Ishikawa (cell line): ENCODE measurements around the gene ZNFX1.
A peak's percentile ranks its signal among the peaks of the same experiment; 100 is the strongest.

Experiments
- CEBPB ChIP-seq: IDR thresholded peaks from 2 replicates; pipeline ENCODE4 v1.6.1; 2012
- CREB1 ChIP-seq: IDR thresholded peaks from 2 replicates; pipeline ENCODE4 v1.6.1; 2012; ENCODE audit warnings: low read depth
- EGR1 ChIP-seq: IDR thresholded peaks from 2 replicates; pipeline ENCODE4 v1.6.1; 2012
- EP300 ChIP-seq: IDR thresholded peaks from 2 replicates; pipeline ENCODE4 v1.6.1; 2012; ENCODE audit warnings: borderline replicate concordance
- FOXM1 ChIP-seq: IDR thresholded peaks from 2 replicates; pipeline ENCODE4 v1.6.1; 2012; ENCODE audit warnings: low read depth, borderline replicate concordance
- MAX ChIP-seq: IDR thresholded peaks from 2 replicates; pipeline ENCODE4 v1.6.1; 2012
- NFIC ChIP-seq: IDR thresholded peaks from 2 replicates; pipeline ENCODE4 v1.6.1; 2012
- RAD21 ChIP-seq: IDR thresholded peaks from 2 replicates; pipeline ENCODE4 v1.6.1; 2012; ENCODE audit warnings: low read depth
- REST ChIP-seq: IDR thresholded peaks from 2 replicates; pipeline ENCODE4 v1.6.1; 2012; ENCODE audit warnings: low read depth, mild to moderate bottlenecking
- TAF1 ChIP-seq: IDR thresholded peaks from 2 replicates; pipeline ENCODE4 v1.6.1; 2012; ENCODE audit warnings: low read depth, mild to moderate bottlenecking
- TCF12 ChIP-seq: IDR thresholded peaks from 2 replicates; pipeline ENCODE4 v1.6.1; 2012; ENCODE audit warnings: low read depth
- TEAD4 ChIP-seq: IDR thresholded peaks from 2 replicates; pipeline ENCODE4 v1.6.1; 2012
- USF1 ChIP-seq: IDR thresholded peaks from 2 replicates; pipeline ENCODE4 v1.6.1; 2012
- YY1 ChIP-seq: IDR thresholded peaks from 2 replicates; pipeline ENCODE4 v1.6.1; 2012; ENCODE audit warnings: low read depth
- ZBTB7A ChIP-seq: IDR thresholded peaks from 2 replicates; pipeline ENCODE4 v1.6.1; 2012; ENCODE audit warnings: low read depth

Gene ZNFX1

GRCh38 chr20:49323622-49324238 lies 45.9 kb upstream of the ZNFX1 start:
- TF ChIP-seq RAD21 (peak; percentile 57), MAX (no peak)

GRCh38 chr20:49320460-49320859 lies 42.6 kb upstream of the ZNFX1 start:
- TF ChIP-seq CREB1: no peak
- TF ChIP-seq RAD21: peak; percentile 41

GRCh38 chr20:49319208-49319809 lies 41.5 kb upstream of the ZNFX1 start:
- TF ChIP-seq MAX (no peak), EGR1 (no peak), FOXM1 (no peak), CEBPB (no peak), YY1 (no peak), RAD21 (no peak), EP300 (no peak), NFIC (no peak), TCF12 (no peak), TAF1 (no peak), ZBTB7A (no peak), TEAD4 (no peak), USF1 (no peak), CREB1 (no peak), REST (no peak)

GRCh38 chr20:49318430-49319207 lies 40.8 kb upstream of the ZNFX1 start:
- TF ChIP-seq CREB1: no peak

- no peak for TF ChIP-seq CEBPB
- TF ChIP-seq REST: no peak
- TF ChIP-seq TCF12: no peak
- TF ChIP-seq USF1: no peak
- TF ChIP-seq NFIC: no peak
- TF ChIP-seq ZBTB7A: no peak
- TF ChIP-seq YY1: no peak
- TF ChIP-seq CREB1: no peak
- TF ChIP-seq EP300: no peak
- no peak for TF ChIP-seq TAF1
- no peak for TF ChIP-seq MAX
- TF ChIP-seq FOXM1: no peak
- TF ChIP-seq EGR1: no peak
- TF ChIP-seq TEAD4: no peak
- no peak for TF ChIP-seq RAD21
Observed at GRCh38 chr20:49318091-49318429, 40.2 kb upstream of the ZNFX1 start.

- TF ChIP-seq TAF1 (no peak), EP300 (no peak)
Observed at GRCh38 chr20:49316704-49317103, 38.8 kb upstream of the ZNFX1 start.

GRCh38 chr20:49315580-49315979 lies 37.7 kb upstream of the ZNFX1 start:
- TF ChIP-seq TAF1 (no peak), REST (no peak), EGR1 (no peak), CREB1 (no peak), FOXM1 (no peak), CEBPB (no peak), NFIC (no peak), TEAD4 (no peak), TCF12 (no peak), ZBTB7A (no peak), EP300 (no peak), YY1 (no peak), USF1 (no peak), RAD21 (no peak), MAX (no peak)
